Measurements from ENCODE around the gene APBA2.
"Not testable (repeated sequence)": the region's sequence is repeated elsewhere in the genome, so short reads cannot be mapped to it uniquely, and the experiment has no call there.

The APBA2 gene

DNA sequence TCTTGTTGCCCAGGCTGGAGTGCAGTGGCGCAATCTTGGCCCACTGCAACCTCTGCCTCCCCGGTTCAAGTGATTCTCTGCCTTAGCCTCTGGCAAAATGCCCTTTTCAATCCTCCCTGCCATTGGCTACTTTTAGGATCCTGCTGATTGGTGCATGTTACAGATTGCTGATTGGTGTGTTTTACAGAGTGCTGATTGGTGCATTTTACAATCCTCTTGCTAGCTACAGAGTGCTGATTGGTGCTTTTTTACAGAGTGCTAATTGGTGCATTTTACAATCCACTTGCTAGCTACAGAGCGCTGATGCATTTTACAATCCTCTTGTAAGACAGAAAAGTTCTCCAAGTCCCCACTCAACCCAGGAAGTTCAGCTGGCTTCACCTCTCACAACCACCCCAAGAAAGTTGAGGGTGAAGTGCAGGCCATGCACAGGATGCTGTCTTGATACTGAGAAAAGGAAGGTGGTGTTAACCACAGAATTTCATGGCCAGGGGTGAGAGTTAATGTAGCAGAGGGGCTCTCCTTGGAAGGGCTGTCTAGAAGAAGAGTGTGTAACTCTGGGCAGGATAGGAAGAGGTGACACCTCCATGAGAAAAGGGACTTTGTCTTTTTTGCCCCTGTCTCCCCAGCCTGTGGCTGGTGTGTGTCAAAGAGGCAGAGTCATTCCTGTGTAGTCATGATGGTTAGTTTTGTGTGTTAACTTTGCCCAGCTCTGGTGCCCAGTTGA lies 145.9 kb downstream of the APBA2 start:
- in situ Hi-C loops (cut with HindIII; ENCODE audit: low sequenced_read_pairs), result no loop called here

- in situ Hi-C loops (cut with HindIII; ENCODE audit: low sequenced_read_pairs), result no loop called here
Observed at GRCh38 chr15:29032229-29032625, 146.5 kb downstream of the APBA2 start.

DNA sequence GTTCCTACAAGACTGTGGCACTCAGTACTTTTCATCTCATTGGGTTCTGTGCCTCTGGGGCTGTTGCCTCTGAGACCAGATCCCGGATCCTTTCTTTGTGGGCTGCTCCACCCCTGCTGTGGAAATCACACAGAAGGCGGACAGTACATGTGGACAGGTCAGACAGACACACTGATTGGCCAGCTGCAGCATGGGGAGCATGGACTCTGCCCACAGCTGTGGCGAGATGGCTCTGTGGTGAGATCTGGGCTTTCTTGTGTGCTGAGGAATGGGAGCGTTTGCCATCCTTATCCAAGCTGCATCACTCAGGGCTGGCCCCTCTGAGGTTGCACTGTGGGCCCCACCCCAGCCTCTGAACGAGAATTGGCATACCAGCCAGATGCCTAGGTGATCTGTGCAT lies 147.0 kb downstream of the APBA2 start:
- in situ Hi-C loops (cut with HindIII; ENCODE audit: low sequenced_read_pairs), result no loop called here

DNA sequence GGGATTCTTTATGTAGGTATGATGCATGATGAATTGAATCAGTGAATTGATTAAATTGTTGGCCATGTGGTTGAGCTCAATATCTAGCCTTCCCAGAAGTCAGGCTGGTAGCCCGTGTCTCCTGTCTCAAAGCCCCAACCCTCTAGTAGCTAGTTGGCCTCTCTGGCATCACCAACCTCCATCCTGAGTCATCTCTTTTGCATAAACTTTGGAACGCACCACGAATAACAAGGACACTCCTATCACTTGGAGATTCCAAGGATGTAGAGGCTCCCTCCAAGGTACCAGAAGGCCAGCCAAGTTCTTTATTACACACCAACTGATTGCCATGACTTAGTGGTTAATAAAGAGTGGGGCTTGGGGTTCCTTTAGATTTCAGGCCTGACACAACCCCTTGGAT lies 148.4 kb downstream of the APBA2 start:
- in situ Hi-C loops (cut with HindIII; ENCODE audit: low sequenced_read_pairs), result no loop called here

DNA sequence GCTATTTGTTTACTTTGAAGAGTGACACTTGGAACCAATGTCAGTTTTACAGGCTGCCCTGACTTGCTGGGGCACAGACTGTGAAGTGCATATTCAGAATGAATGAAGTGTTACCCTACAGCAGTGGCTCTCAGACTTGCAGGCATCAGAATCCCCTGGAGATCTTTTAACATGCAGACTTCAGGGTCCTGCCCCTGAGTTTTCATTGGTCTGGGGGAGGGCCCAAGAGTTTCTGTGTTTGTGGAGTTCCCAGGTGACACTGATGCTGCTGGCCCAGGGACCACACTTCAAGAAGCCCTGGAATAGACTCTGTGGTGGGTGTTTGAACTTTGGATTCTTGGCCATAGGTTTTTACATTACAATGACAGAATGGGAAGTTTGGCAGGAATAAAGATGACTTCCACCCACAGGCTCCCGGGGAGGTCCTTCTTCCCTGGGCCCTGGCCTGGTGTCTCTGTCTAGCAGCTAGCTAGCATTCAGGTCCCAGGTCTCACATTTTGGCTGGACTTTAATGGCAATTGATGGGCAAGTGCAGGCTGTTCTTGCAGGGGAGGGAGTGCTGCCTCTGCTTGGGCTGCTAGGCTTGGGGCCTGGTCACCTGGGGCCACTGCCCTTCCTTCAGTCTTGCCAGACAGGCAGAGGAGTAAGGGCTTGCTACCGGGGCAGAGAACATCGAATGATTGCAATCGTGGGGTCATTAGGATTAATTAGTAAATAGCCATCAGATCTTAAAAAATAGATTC lies 149.0 kb downstream of the APBA2 start:
- in situ Hi-C loops (cut with HindIII; ENCODE audit: low sequenced_read_pairs), result no loop called here

GRCh38 chr15:29035336-29036285 lies 149.8 kb downstream of the APBA2 start:
- in situ Hi-C loops (cut with HindIII; ENCODE audit: low sequenced_read_pairs), result no loop called here

DNA sequence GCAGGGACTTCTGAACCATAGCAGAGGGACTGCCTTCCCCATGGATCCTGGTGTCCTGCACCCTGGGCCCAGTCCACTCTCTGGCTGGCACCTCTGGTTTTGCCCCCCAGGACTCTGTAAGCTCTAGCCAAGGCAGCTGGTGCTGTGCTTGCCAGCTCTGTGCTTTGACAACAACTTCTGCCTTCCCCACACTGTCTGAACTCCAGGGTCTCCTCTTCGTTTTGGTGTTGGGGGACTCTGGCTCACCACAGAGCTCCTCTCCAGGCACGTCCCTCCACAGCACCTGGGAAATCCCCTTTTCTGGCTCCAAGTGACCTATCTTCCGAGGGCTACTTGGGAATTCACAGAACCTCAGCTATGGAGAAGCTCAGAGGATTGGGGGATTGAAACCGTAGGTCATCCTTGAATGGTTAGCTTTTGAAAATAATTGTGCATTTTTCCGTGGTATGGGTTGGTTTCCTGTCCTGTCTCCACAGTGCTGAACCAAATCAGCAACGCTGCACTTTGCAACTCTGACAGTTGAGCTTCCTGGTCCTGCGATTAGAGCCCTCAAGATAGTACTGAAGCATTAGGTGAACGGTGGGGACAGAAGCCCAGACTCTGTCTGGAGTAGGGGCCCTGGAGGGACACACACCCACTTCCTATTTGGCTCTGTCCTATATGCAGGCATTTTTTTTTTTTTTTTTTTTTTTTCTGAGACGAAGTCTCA lies 152.4 kb downstream of the APBA2 start:
- in situ Hi-C loops (cut with HindIII; ENCODE audit: low sequenced_read_pairs), result no loop called here

DNA sequence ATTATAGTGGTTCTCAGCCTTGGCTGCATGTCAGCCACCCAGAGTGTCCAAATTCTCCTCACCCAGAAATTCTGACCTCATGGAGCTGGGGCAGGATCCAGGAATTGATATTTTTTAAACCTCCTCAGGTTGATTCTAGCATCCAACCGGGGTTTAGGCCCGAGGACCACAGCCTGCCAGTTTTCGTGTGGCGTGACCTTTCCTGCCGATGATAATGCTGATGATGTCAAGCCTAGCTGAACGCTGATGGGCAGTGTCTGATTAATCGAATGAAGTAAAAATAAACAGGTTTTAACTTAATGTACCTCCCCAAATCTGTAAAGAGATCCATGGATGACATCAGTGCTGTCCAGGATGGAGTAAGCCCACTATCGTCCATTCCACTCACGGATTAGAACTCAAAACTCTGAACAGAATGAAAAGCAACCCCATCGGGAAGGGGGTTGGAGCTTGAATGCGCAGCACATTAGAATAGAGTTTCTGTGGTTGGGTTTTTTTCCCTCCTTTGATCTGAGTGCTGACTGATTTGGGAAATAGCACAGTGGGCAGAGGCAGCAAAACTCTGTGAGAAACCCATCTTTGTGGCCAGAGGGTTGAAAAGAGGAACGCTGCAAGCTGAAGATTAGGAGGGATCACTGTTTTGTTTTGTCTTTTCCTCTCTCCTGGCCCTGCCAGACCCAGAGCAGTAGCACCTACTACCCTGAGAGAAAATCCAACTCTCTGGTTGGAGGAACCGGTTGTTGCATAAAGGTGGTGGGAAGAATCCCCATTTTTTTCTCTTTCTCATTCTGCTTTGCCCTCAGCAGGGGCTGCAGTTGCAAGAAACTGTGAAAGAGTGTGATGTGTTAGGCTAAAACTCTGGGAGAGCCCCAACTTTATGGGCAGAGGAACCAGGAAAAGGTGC lies 153.9 kb downstream of the APBA2 start:
- in situ Hi-C loops (cut with HindIII; ENCODE audit: low sequenced_read_pairs), result no loop called here

DNA sequence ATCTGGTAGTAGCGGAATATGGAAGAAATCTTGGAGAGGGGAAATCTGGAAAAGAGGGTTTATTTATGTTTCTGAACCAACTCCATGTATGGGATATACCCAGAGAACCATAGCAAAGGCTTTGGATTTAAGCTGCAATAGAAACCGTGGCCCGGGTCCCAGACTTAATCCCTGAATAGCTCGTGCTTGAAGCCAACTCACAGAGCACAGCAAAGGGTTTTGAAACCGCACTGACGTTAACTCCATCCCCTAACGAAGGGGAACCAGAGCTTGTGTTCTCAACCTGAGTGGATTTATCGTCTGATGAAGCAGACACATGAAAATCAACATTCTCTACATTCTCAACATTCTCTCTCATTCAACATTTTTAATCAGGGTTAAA lies 154.6 kb downstream of the APBA2 start:
- in situ Hi-C loops (cut with HindIII; ENCODE audit: low sequenced_read_pairs), result no loop called here

DNA sequence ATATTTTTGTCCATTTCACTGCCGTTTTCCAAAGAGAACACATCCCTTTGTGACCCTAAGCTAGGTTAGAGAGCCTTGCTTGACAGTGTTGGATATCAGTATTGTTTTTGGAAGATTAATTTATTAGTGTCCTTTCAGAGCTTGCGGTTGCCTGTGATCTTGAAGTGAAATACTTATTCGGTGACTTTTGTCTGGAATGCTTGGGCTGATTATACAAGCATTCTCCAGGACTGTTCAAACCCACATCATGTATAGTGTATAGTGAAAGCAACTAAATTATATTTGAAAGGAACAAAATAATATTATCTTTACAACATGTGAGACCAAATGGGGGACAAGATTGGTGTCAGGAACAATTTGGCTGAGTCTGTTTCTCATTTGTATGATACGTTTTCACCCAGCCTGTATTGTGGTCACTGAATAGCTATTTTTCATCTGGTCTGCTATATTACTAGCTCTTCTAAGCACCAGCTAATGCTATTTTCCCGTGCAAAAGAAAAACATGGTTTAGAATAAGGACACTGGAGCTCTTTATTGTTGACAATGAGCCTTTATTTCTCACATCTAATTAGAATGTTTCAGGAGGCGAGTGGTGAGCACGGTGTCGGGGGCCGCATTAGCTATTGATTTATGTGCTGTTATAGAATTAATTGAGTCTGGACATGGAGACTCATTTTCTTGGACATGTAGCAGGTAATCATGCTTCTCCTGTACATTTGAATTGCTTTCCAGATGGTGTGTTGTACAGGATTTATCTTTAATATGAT lies 158.1 kb downstream of the APBA2 start:
- in situ Hi-C loops (cut with HindIII; ENCODE audit: low sequenced_read_pairs), result no loop called here

- in situ Hi-C loops (cut with HindIII; ENCODE audit: low sequenced_read_pairs), result no loop called here
Observed at GRCh38 chr15:29044503-29044901, 158.7 kb downstream of the APBA2 start.

GRCh38 chr15:29045161-29045560 lies 159.4 kb downstream of the APBA2 start:
- in situ Hi-C loops (cut with HindIII; ENCODE audit: low sequenced_read_pairs), result not testable (repeated sequence)

GRCh38 chr15:29045717-29046116 lies 159.9 kb downstream of the APBA2 start:
- in situ Hi-C loops (cut with HindIII; ENCODE audit: low sequenced_read_pairs), result no loop called here

DNA sequence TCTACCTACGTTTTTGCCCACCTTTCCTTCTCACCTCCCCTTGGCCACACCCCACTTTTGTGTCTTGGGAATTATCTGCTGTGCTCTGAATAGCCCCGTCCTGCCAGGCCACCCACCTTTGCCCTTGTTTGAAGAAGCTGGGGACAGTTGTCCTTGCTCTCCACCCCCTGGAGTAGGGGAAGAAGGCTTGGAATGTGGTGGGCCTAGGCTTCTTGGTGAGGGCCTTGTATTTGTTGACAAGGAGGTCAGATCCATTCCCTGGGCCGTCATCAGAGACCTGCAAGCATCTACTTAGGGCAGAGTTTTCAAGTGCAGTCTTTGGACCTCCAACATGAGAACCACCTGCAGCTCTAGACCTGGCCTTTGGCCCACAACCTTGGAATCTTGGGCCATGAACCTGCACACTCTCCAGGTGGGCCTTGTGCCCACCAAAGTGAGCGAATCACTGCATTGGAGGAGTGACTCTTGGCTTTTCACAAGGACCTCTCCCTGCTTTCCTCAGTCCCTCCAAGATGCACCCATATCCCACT lies 160.6 kb downstream of the APBA2 start:
- in situ Hi-C loops (cut with HindIII; ENCODE audit: low sequenced_read_pairs), result no loop called here

GRCh38 chr15:29046977-29047376 lies 161.2 kb downstream of the APBA2 start:
- in situ Hi-C loops (cut with HindIII; ENCODE audit: low sequenced_read_pairs), result no loop called here

DNA sequence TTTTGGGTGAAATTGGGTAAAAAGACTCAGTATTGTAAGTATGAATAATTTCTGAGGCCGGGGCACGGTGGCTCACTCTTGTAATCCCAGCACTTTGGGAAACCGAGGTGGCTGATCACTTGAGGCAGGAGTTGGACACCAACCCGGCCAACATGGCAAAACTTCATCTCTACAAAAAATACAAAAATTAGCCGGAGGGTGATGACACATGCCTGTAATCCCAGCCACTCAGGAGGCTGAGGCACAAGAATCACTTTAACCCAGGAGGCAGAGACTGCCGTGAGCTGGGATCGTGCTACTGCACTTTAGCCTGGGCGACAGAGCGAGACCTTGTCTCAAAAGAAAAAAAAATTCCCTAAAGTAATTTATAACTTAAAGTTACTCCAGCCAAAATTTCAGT lies 162.2 kb downstream of the APBA2 start:
- in situ Hi-C loops (cut with HindIII; ENCODE audit: low sequenced_read_pairs), result no loop called here

DNA sequence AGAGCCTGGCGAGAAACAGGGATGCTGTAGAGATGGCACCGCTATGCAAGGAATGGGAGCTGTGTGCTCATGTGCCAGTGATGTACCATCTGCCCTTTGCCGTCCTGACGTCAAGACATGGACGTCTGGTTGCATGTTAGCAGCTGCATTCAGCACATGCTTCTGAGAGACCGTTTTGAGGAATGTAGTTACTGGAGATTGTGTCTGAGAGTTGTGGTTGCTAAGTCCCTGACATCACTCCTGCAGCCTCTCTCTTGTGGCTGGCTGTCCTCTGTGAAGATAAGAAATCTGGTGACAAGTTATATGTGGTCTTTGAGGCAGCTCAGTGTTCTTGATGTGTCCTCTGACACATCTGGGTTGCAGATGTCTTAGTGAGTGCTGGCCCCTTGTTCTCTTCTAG lies 165.1 kb downstream of the APBA2 start:
- in situ Hi-C loops (cut with HindIII; ENCODE audit: low sequenced_read_pairs), result no loop called here

GRCh38 chr15:29051422-29051821 lies 165.6 kb downstream of the APBA2 start:
- in situ Hi-C loops (cut with HindIII; ENCODE audit: low sequenced_read_pairs), result no loop called here

GRCh38 chr15:29053006-29053405 lies 167.2 kb downstream of the APBA2 start:
- in situ Hi-C loops (cut with HindIII; ENCODE audit: low sequenced_read_pairs), result no loop called here
